SK-N-SH (cell line): ENCODE data around the gene CNIH3. TPM values are rescaled to one million over a fixed set of nuclear protein-coding genes. Genes with fewer than 3 reads are reported as not detected.

Experiments
- CTCF ChIA-PET: fragments of 300-600, 350-600 bp; formaldehyde crosslinking; extraction: SDS; loops from one replicate; lab custom pipeline; 2021; lab: Yijun Ruan, JAX
- POLR2A ChIA-PET: fragments of 350-600 bp; sonication (Branson Sonifier 250); formaldehyde crosslinking; extraction: SDS; loops from one replicate; lab custom pipeline; 2020; ENCODE audit warnings: antibody characterized with exemption, inconsistent platforms; lab: Yijun Ruan, JAX
- DNase-seq: peaks from one replicate; pipeline ENCODE4 v3.0.0; 2012
- H2AFZ ChIP-seq: fragments of 200-600 bp; sonication (generic); 2 replicates; pipeline ENCODE4 v1.8.1; 2016; ENCODE audit warnings: antibody characterized with exemption, mild to moderate bottlenecking, low read depth
- H3F3A ChIP-seq: fragments of 200-600 bp; sonication (generic); replicated peaks from 2 replicates; pipeline ENCODE3; 2016; ENCODE audit warnings: antibody characterized with exemption, mild to moderate bottlenecking; ENCODE audit not compliant: insufficient read depth
- H3K27ac ChIP-seq, 2 experiments: fragments of 200-500 bp in 1 of 2; fragments of 200-600 bp in 1 of 2; sonication (Bioruptor generic) in 1 of 2; sonication (generic), shearing (Covaris generic) in 1 of 2; 2 replicates each; pipeline versions ENCODE4 v1.5.1 to v1.6.1; 2014 to 2016; ENCODE audit warnings: low read depth in 2 of 2, inconsistent platforms in 1 of 2, low read length in 1 of 2, mild to moderate bottlenecking in 1 of 2, mixed read lengths in 1 of 2
- H3K27me3 ChIP-seq: fragments of 200-600 bp; sonication (generic), shearing (Covaris generic); 2 replicates; pipeline ENCODE4 v1.6.1; 2016; ENCODE audit warnings: mixed run types; ENCODE audit not compliant: insufficient read depth
- H3K36me3 ChIP-seq, 2 experiments: fragments of 200-500 bp in 1 of 2; fragments of 200-600 bp in 1 of 2; sonication (Bioruptor generic) in 1 of 2; sonication (generic) in 1 of 2; replicated peaks in 1 of 2; 2 replicates each; pipeline versions ENCODE3 to v1.5.1; 2014 to 2016; ENCODE audit warnings: low read length in 1 of 2, mild to moderate bottlenecking in 1 of 2; ENCODE audit not compliant: insufficient read depth in 2 of 2, control insufficient read depth in 1 of 2
- H3K4me1 ChIP-seq, 2 experiments: fragments of 200-500 bp in 1 of 2; fragments of 200-600 bp in 1 of 2; sonication (Bioruptor generic) in 1 of 2; sonication (generic), shearing (Covaris generic) in 1 of 2; 2 replicates each; pipeline versions ENCODE4 v1.5.1 to v1.6.1; 2014 to 2016; ENCODE audit warnings: low read depth in 1 of 2, low read length in 1 of 2, mixed run types in 1 of 2; ENCODE audit not compliant: insufficient read depth in 2 of 2, control insufficient read depth in 1 of 2
- H3K4me2 ChIP-seq: fragments of 200-600 bp; sonication (generic), shearing (Covaris generic); 2 replicates; pipeline ENCODE4 v1.6.1; 2017; ENCODE audit warnings: mixed run types
- H3K4me3 ChIP-seq, 2 experiments: fragments of 200-500 bp in 1 of 2; fragments of 200-600 bp in 1 of 2; sonication (Bioruptor generic) in 1 of 2; sonication (generic), shearing (Covaris generic) in 1 of 2; 2 replicates each; pipeline versions ENCODE4 v1.5.1 to v1.8.1; 2014 to 2016; ENCODE audit warnings: low read depth in 2 of 2, inconsistent platforms in 1 of 2, low read length in 1 of 2, mild to moderate bottlenecking in 1 of 2, mixed read lengths in 1 of 2, moderate library complexity in 1 of 2
- H3K79me2 ChIP-seq: fragments of 200-600 bp; sonication (generic); 2 replicates; pipeline ENCODE4 v1.8.1; 2017; ENCODE audit warnings: mild to moderate bottlenecking; ENCODE audit not compliant: insufficient read depth
- H3K9ac ChIP-seq: fragments of 200-600 bp; sonication (generic); 2 replicates; pipeline ENCODE4 v1.6.1; 2017; ENCODE audit warnings: mixed run types
- H3K9me2 ChIP-seq: fragments of 200-600 bp; sonication (generic); 2 replicates; pipeline ENCODE4 v1.6.1; 2017; ENCODE audit warnings: mixed run types
- H3K9me3 ChIP-seq: fragments of 200-600 bp; sonication (generic); 2 replicates; pipeline ENCODE4 v1.6.1; 2017; ENCODE audit warnings: mixed run types, mild to moderate bottlenecking, moderate library complexity
- H4K20me1 ChIP-seq: fragments of 200-600 bp; sonication (generic); 2 replicates; pipeline ENCODE4 v1.6.1; 2017; ENCODE audit warnings: mild to moderate bottlenecking, mixed run types; ENCODE audit not compliant: insufficient read depth
- ELF1 ChIP-seq: IDR thresholded peaks from 2 replicates; pipeline ENCODE4 v1.4.0; 2012
- EP300 ChIP-seq, 2 experiments: IDR thresholded peaks; 2 replicates each; pipeline versions ENCODE4 v1.4.0 to v1.6.1; 2012; ENCODE audit warnings: borderline replicate concordance in 1 of 2, low read depth in 1 of 2, low read length in 1 of 2
- EZH2phosphoT487 ChIP-seq: fragments of 200-600 bp; sonication (generic); IDR thresholded peaks from 2 replicates; pipeline ENCODE4 v1.6.1; 2017; ENCODE audit warnings: low read depth, mixed run types, mild to moderate bottlenecking, antibody characterized with exemption, moderate library complexity, borderline replicate concordance
- GABPA ChIP-seq: IDR thresholded peaks from 2 replicates; pipeline ENCODE4 v1.4.0; 2012; ENCODE audit warnings: low read depth, mild to moderate bottlenecking
- GATA2 ChIP-seq: sonication (generic); formaldehyde crosslinking; IDR thresholded peaks from 2 replicates; pipeline ENCODE4 v1.5.0; 2020; ENCODE audit warnings: mild to moderate bottlenecking, missing genetic modification reagents
- JUND ChIP-seq: IDR thresholded peaks from 2 replicates; pipeline ENCODE4 v1.4.0; 2012
- MEF2A ChIP-seq: IDR thresholded peaks from 2 replicates; pipeline ENCODE4 v1.4.0; 2012; ENCODE audit warnings: low read depth, borderline replicate concordance
- NFIC ChIP-seq: IDR thresholded peaks from 2 replicates; pipeline ENCODE4 v1.4.0; 2012; ENCODE audit warnings: borderline replicate concordance
- NRF1 ChIP-seq: IDR thresholded peaks from 2 replicates; pipeline ENCODE4 v1.6.1; 2012; ENCODE audit warnings: low read depth, mild to moderate bottlenecking, low read length
- RAD21 ChIP-seq: IDR thresholded peaks from 2 replicates; pipeline ENCODE4 v1.6.1; 2012; ENCODE audit warnings: mild to moderate bottlenecking, low read length
- RCOR1 ChIP-seq: fragments of 150-350 bp; IDR thresholded peaks from 2 replicates; pipeline ENCODE4 v1.6.1; 2017; ENCODE audit warnings: antibody characterized with exemption, low read length
- RFX5 ChIP-seq: IDR thresholded peaks from 2 replicates; pipeline ENCODE4 v1.6.1; 2012; ENCODE audit warnings: mild to moderate bottlenecking, improper control_type of control experiment, low read length
- RXRA ChIP-seq: IDR thresholded peaks from 2 replicates; pipeline ENCODE4 v1.4.0; 2012; ENCODE audit warnings: low read depth, mild to moderate bottlenecking, borderline replicate concordance
- TAF1 ChIP-seq: IDR thresholded peaks from 2 replicates; pipeline ENCODE4 v1.6.1; 2012; ENCODE audit warnings: low read depth, mild to moderate bottlenecking, low read length, moderate library complexity, borderline replicate concordance
- YY1 ChIP-seq: IDR thresholded peaks from 2 replicates; pipeline ENCODE4 v1.4.0; 2012; ENCODE audit warnings: low read depth, mild to moderate bottlenecking
- WGBS: methylation state at CpG from one replicate; pipeline ENCODE4 v1.1.6; 2017; ENCODE audit warnings: low lambda C conversion rate; 5-methylcytosine and 5-hydroxymethylcytosine counted together
- polyA plus RNA-seq, 3 experiments: library from polyadenylated mRNA; depleted of rRNA; stranded (reverse); fragments of >200 nt; gene quantifications; 2 replicates each; pipeline ENCODE4 v1.2.3, GENCODE V29; 2012
- TF ChIP-seq, protein P1 (sequence below): IDR thresholded peaks from 2 replicates; pipeline ENCODE4 v1.4.0; 2012; ENCODE audit warnings: low read depth, borderline replicate concordance
- TF ChIP-seq, protein P2 (sequence below): fragments of 150-350 bp; IDR thresholded peaks from 2 replicates; pipeline ENCODE4 v1.6.1; 2016; ENCODE audit warnings: mild to moderate bottlenecking, low read depth, low read length
- TF ChIP-seq, protein P3 (sequence below): IDR thresholded peaks from 2 replicates; pipeline ENCODE4 v1.4.0; 2012; ENCODE audit warnings: low read depth
- TF ChIP-seq, protein P4 (sequence below): fragments of 200-600 bp; sonication (generic); IDR thresholded peaks from 2 replicates; pipeline ENCODE4 v1.6.1; 2017; ENCODE audit warnings: antibody characterized with exemption, mild to moderate bottlenecking, moderate library complexity
- TF ChIP-seq, protein P5 (sequence below): IDR thresholded peaks from 2 replicates; pipeline ENCODE4; 2012

Gene CNIH3
- polyA plus RNA-seq, 1 of the 3 experiments (the other 2 are of a cell fraction), result 18.8 TPM

DNA sequence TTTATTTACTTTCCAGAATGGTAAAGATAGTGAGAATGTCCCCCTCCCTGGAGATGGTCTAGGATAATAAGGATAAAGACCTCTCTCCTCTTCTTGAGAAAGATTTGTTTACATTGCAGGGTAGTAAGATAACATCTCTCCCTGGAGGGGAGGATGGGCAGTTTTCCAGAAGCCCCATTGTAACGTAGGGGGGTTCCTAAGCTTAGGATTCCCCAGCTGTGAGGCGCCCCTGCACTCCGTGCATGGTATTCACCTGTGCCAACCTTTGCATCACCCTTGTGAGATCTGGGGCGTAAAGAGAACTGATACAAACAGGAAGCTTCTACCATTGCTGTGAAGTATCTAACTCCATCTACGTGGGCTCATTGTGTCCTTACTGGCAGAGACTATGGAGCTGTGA is 164.6 kb downstream of the CNIH3 start:
- Histone ChIP-seq H3K4me2 (no peak overlapping the region), H3K36me3 (no peaks in the 10 kb centered on the region), H3K4me1 (no peaks in the 10 kb centered on the region), H3K9ac (no peak overlapping the region)
- CTCF ChIA-PET, result no interaction called here
- no peak for TF ChIP-seq EZH2phosphoT487
- TF ChIP-seq ELF1, result no peak
- TF ChIP-seq RFX5, result no peak
- TF ChIP-seq, protein P1, sequence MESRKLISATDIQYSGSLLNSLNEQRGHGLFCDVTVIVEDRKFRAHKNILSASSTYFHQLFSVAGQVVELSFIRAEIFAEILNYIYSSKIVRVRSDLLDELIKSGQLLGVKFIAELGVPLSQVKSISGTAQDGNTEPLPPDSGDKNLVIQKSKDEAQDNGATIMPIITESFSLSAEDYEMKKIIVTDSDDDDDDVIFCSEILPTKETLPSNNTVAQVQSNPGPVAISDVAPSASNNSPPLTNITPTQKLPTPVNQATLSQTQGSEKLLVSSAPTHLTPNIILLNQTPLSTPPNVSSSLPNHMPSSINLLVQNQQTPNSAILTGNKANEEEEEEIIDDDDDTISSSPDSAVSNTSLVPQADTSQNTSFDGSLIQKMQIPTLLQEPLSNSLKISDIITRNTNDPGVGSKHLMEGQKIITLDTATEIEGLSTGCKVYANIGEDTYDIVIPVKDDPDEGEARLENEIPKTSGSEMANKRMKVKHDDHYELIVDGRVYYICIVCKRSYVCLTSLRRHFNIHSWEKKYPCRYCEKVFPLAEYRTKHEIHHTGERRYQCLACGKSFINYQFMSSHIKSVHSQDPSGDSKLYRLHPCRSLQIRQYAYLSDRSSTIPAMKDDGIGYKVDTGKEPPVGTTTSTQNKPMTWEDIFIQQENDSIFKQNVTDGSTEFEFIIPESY, result no peak
- no peak for TF ChIP-seq TAF1
- no peak for TF ChIP-seq RCOR1
- TF ChIP-seq GABPA, result no peak
- TF ChIP-seq NFIC, result no peak
- TF ChIP-seq, protein P2, sequence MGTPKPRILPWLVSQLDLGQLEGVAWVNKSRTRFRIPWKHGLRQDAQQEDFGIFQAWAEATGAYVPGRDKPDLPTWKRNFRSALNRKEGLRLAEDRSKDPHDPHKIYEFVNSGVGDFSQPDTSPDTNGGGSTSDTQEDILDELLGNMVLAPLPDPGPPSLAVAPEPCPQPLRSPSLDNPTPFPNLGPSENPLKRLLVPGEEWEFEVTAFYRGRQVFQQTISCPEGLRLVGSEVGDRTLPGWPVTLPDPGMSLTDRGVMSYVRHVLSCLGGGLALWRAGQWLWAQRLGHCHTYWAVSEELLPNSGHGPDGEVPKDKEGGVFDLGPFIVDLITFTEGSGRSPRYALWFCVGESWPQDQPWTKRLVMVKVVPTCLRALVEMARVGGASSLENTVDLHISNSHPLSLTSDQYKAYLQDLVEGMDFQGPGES, result no peak
- no peak for TF ChIP-seq YY1
- TF ChIP-seq NRF1, result no peak
- no peak for TF ChIP-seq RAD21
- no peak for TF ChIP-seq EP300 (IDR thresholded peaks at IDR 0.05; ENCODE audit: borderline replicate concordance in 1 of 2, low read depth in 1 of 2, low read length in 1 of 2)
- TF ChIP-seq RXRA, result no peak
- no peak for TF ChIP-seq JUND
- TF ChIP-seq, protein P3, sequence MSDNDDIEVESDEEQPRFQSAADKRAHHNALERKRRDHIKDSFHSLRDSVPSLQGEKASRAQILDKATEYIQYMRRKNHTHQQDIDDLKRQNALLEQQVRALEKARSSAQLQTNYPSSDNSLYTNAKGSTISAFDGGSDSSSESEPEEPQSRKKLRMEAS, result no peak
- TF ChIP-seq, protein P4, sequence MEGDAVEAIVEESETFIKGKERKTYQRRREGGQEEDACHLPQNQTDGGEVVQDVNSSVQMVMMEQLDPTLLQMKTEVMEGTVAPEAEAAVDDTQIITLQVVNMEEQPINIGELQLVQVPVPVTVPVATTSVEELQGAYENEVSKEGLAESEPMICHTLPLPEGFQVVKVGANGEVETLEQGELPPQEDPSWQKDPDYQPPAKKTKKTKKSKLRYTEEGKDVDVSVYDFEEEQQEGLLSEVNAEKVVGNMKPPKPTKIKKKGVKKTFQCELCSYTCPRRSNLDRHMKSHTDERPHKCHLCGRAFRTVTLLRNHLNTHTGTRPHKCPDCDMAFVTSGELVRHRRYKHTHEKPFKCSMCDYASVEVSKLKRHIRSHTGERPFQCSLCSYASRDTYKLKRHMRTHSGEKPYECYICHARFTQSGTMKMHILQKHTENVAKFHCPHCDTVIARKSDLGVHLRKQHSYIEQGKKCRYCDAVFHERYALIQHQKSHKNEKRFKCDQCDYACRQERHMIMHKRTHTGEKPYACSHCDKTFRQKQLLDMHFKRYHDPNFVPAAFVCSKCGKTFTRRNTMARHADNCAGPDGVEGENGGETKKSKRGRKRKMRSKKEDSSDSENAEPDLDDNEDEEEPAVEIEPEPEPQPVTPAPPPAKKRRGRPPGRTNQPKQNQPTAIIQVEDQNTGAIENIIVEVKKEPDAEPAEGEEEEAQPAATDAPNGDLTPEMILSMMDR, result no peak
- no peak for TF ChIP-seq GATA2 (CRISPR knock-in tag)
- TF ChIP-seq, protein P5, sequence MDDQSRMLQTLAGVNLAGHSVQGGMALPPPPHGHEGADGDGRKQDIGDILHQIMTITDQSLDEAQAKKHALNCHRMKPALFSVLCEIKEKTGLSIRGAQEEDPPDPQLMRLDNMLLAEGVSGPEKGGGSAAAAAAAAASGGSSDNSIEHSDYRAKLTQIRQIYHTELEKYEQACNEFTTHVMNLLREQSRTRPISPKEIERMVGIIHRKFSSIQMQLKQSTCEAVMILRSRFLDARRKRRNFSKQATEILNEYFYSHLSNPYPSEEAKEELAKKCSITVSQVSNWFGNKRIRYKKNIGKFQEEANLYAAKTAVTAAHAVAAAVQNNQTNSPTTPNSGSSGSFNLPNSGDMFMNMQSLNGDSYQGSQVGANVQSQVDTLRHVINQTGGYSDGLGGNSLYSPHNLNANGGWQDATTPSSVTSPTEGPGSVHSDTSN, result no peak
- TF ChIP-seq MEF2A, result no peak
- TF ChIP-seq, all 33 proteins: peak for 0
- Histone ChIP-seq H3K27ac (no peak overlapping the region), H3K9me2 (no peaks in the 10 kb centered on the region), H3K27me3 (no peaks in the 10 kb centered on the region), H3K9me3 (no peaks in the 10 kb centered on the region), H2AFZ (no peak overlapping the region), H3K4me3 (no peak overlapping the region), H3F3A (peaks cover 4% of the 10 kb centered on the region), H4K20me1 (no peaks in the 10 kb centered on the region), H3K79me2 (no peaks in the 10 kb centered on the region)
- no peak for DNase-seq
- 62% methylated on average over 5 of the region's 5 CpGs for WGBS
- POLR2A ChIA-PET, result interaction anchor here (0.6 kb wide), 1 partner anchor 23 kb away, joined by 5 read pairs; no protein-coding TSS in a partner anchor
